Spinal cord (tissue), 10 donors: ENCODE measurements around the gene NXPH3. TPM values are rescaled to one million over a fixed set of nuclear protein-coding genes. Genes with fewer than 3 reads are reported as not detected.

Experiments
- DNase-seq, 6 donors: peaks; one replicate each; pipeline versions ENCODE4 v3.0.0 to v3.0.0-alpha.2; 2013 to 2015; ENCODE audit warnings: low spot score in 6 of 6, low read depth in 4 of 6
- H3K27ac ChIP-seq: one replicate; pipeline ENCODE4 v1.5.1; 2013; ENCODE audit warnings: low read depth, low read length, control low read depth
- H3K27me3 ChIP-seq: one replicate; pipeline ENCODE4 v1.6.1; 2013; ENCODE audit warnings: low read length; ENCODE audit not compliant: control insufficient read depth, insufficient read depth
- H3K36me3 ChIP-seq: one replicate; pipeline ENCODE4 v1.6.1; 2013; ENCODE audit warnings: low read length; ENCODE audit not compliant: control insufficient read depth, insufficient read depth
- H3K4me1 ChIP-seq: one replicate; pipeline ENCODE4 v1.6.1; 2013; ENCODE audit warnings: low read length; ENCODE audit not compliant: control insufficient read depth, insufficient read depth
- H3K4me3 ChIP-seq: one replicate; pipeline ENCODE4 v1.5.1; 2013; ENCODE audit warnings: low read depth, low read length, control low read depth
- H3K9me3 ChIP-seq: one replicate; pipeline ENCODE4 v1.6.1; 2013; ENCODE audit warnings: low read length; ENCODE audit not compliant: control insufficient read depth, insufficient read depth
- WGBS: methylation state at CpG from one replicate; pipeline ENCODE4 v1.1.5; 2013; ENCODE audit warnings: missing lambda C conversion rate; ENCODE audit not compliant: insufficient coverage; 5-methylcytosine and 5-hydroxymethylcytosine counted together
- polyA plus RNA-seq, 2 donors: library from polyadenylated mRNA; unstranded; fragments of 120-200 nt; gene quantifications; one replicate each; pipeline ENCODE4 v1.2.1, GENCODE V29; 2013; ENCODE audit not compliant: insufficient read length in 2 of 2
- total RNA-seq, 2 donors: library from RNA; depleted of rRNA in 1 of 2; stranded (reverse); fragments of 120-200 nt in 1 of 2; fragments of >200 nt in 1 of 2; gene quantifications; one replicate each; pipeline versions ENCODE4 v1.2.3 to v1.2.4, GENCODE V29; 2013 to 2014
- donor health status: healthy.

Gene NXPH3
- total and polyA plus RNA-seq, 4 donors = 2.6 to 7.5 (median 4.9) TPM

GRCh38 chr17:49553676-49554335 lies 21.9 kb upstream of the NXPH3 start:
- 75% methylated on average over 8 of the region's 8 CpGs for WGBS
- H3K36me3 ChIP-seq = no peaks in the 10 kb centered on the region
- H3K4me3 ChIP-seq = no peak overlapping the region
- no peaks in the 10 kb centered on the region for H3K9me3 ChIP-seq
- H3K27ac ChIP-seq = no peak overlapping the region
- H3K27me3 ChIP-seq = peaks cover 2% of the 10 kb centered on the region
- H3K4me1 ChIP-seq = peaks cover 29% of the 10 kb centered on the region
- DNase-seq = no peak

GRCh38 chr17:49554694-49555494 lies 20.8 kb upstream of the NXPH3 start:
- DNase-seq = no peak
- no peak overlapping the region for H3K27ac ChIP-seq

GRCh38 chr17:49555495-49556222 lies 20.0 kb upstream of the NXPH3 start:
- Histone ChIP-seq H3K4me1 (peaks cover 28% of the 10 kb centered on the region), H3K27ac (no peak overlapping the region), H3K27me3 (peaks cover 2% of the 10 kb centered on the region), H3K4me3 (no peak overlapping the region), H3K36me3 (no peaks in the 10 kb centered on the region), H3K9me3 (no peaks in the 10 kb centered on the region)
- WGBS = 55% methylated on average over 14 of the region's 19 CpGs
- DNase-seq = peak in 1 of 6 donors; percentile 40

More at GRCh38 chr17:49554694-49555494, 20.8 kb upstream of the NXPH3 start:
- 85% methylated on average over 12 of the region's 14 CpGs for WGBS
- Histone ChIP-seq H3K4me3 (no peak overlapping the region), H3K36me3 (no peaks in the 10 kb centered on the region), H3K4me1 (peaks cover 28% of the 10 kb centered on the region), H3K27me3 (peaks cover 2% of the 10 kb centered on the region), H3K9me3 (no peaks in the 10 kb centered on the region)

- Histone ChIP-seq H3K36me3 (no peaks in the 10 kb centered on the region), H3K9me3 (no peaks in the 10 kb centered on the region), H3K27ac (no peak overlapping the region), H3K4me3 (no peak overlapping the region), H3K4me1 (peaks cover 28% of the 10 kb centered on the region), H3K27me3 (peaks cover 2% of the 10 kb centered on the region)
- 18% methylated on average over 30 of the region's 30 CpGs for WGBS
- peak in 3 of 6 donors; percentile 54 to 87 (median 86) for DNase-seq
Observed at GRCh38 chr17:49556223-49556943, 19.3 kb upstream of the NXPH3 start.

DNA sequence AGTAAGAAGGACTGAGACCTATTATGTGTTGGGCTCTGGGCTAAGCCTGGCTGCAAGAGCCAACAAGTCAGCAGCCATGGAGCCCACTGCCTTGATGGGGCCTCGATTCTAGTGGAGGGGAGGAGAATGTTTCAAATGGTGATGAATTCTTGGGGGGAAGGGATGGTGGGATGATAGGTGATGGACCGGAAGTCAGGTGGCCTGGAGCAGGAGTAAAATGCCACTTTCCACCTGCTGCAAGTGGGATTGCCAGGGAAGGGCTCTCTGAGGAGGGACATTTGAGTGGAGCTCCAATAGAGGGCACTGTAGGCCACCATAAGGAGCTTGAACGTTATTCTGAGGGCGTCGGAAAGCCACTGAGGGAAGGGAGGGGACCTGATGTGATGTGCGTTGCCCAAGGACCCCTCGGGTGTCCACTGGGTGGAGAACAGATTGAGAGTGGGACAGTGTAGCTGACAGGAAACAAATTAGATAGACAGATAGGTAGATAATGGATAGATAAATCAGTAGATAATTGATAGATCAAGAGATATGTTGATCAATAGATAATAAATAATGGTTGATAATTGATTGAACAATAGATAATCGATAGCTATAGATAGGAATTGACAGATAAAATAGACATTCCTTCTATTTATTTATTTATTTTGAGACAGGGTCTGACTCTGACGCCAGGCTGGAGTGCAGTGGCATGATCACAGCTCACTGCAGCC lies 18.2 kb upstream of the NXPH3 start:
- Histone ChIP-seq H3K27ac (no peak overlapping the region), H3K9me3 (no peaks in the 10 kb centered on the region), H3K36me3 (no peaks in the 10 kb centered on the region), H3K27me3 (peaks cover 2% of the 10 kb centered on the region), H3K4me3 (no peak overlapping the region), H3K4me1 (peaks cover 21% of the 10 kb centered on the region)
- WGBS = 21% methylated on average over 8 of the region's 9 CpGs
- peak in 2 of 6 donors; percentile 69 to 77 for DNase-seq

DNA sequence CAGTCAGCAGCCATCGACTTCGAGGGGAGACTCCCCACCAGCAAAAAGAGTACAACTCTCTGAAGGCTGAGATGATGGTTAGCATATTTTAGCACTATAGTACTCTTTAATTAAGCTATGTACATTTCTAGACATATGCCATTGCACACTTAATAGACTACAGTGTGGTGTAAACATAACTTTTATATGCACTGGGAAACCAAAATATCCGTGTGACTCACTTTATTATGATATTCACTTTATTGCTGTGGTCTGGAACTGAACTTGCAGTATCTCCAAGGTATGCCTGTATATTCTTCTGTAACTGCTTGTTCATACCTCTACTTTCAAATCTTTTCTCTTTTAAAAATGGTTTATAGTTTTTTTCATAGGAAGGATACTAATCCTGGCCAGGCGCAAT lies 11.0 kb upstream of the NXPH3 start:
- no peak for DNase-seq
- Histone ChIP-seq H3K36me3 (no peaks in the 10 kb centered on the region), H3K27ac (no peak overlapping the region), H3K9me3 (no peaks in the 10 kb centered on the region), H3K4me3 (no peak overlapping the region), H3K4me1 (peaks cover 12% of the 10 kb centered on the region), H3K27me3 (peaks cover 26% of the 10 kb centered on the region)
- 100% methylated on average over 1 of the region's 4 CpGs for WGBS

GRCh38 chr17:49565948-49566491 lies 9.7 kb upstream of the NXPH3 start:
- H3K27ac ChIP-seq = no peak overlapping the region
- H3K9me3 ChIP-seq = no peaks in the 10 kb centered on the region

GRCh38 chr17:49566668-49567071 lies 9.0 kb upstream of the NXPH3 start:
- 63% methylated on average over 1 of the region's 5 CpGs for WGBS
- H3K27me3 ChIP-seq = peaks cover 37% of the 10 kb centered on the region
- DNase-seq = no peak
- no peaks in the 10 kb centered on the region for H3K36me3 ChIP-seq
- peaks cover 22% of the 10 kb centered on the region for H3K4me1 ChIP-seq
- H3K9me3 ChIP-seq = no peaks in the 10 kb centered on the region
- no peak overlapping the region for H3K4me3 ChIP-seq
- no peak overlapping the region for H3K27ac ChIP-seq

More at GRCh38 chr17:49565948-49566491, 9.7 kb upstream of the NXPH3 start:
- H3K4me1 ChIP-seq = peaks cover 22% of the 10 kb centered on the region
- H3K36me3 ChIP-seq = no peaks in the 10 kb centered on the region
- H3K4me3 ChIP-seq = no peak overlapping the region
- WGBS = 21% methylated on average over 6 of the region's 14 CpGs
- no peak for DNase-seq
- H3K27me3 ChIP-seq = peaks cover 37% of the 10 kb centered on the region
